HG02884 (cell line): Measurements from ENCODE around the gene KRT85.

Experiments used
- ATAC-seq: cut with Tn5 transposase; IDR thresholded peaks from one replicate; pipeline ENCODE4 v1.9.1; 2021; ENCODE audit warnings: mild to moderate bottlenecking, moderate library complexity; ENCODE audit not compliant: unreplicated experiment

The KRT85 gene

DNA sequence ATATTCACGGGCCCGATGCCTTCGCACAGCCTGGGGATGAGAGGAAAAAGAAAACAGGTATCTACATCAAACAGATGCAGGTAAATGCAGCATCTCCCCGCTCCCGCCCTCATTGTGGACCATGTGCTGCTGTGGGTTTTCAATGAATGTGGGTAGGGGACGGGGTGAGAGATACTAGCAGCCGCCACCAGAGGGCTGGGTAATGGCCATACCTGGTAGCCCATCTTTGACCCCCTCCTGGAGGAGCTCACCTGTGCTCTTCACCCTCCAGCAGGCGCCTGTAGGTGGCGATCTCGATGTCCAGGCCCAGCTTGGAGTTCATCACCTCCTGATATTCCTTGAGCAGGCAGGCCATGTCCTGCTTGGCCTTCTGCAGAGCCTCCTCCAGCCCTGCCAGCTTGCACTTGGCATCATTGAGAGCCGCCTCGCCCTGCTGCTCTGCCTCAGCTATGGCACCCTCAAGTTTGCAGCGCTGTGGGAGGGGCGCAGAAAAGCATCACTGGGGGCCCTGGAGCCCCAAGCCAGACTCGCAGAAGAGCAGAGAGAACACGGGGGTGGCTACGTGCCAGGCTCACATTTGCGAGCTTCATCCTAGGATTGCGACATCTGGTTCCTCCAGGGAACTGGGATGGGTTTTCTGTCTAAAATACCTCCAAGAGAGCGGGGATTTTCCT is 28.6 kb upstream of the KRT85 start:
- no peak for ATAC-seq

DNA sequence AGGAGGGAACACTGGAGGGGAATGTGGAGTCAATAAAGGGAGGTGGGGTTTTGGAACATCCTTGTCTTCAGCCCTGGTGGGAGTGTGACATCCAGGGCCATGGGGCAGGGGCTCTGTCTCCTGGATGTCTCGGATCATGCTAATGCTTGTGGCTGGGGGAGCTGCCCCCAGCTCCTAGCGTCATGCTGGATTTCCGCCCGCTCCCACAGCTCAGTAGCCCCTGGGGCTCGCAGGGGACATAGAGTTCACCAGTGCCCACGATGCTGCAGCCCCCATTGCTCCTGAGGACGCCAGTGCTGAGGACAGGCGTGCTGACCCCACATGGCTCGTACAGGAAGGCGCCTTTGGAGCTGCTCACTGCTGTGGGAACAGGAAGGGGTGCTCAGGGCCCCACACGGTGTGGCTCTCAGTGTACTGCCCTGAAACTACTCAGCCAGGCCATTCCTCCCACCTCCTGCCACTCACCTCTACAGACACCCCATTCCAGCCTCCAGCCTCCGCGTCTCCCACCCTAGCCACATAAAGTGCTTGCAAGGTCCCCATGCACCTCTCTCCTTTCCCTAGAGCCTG is 27.6 kb upstream of the KRT85 start:
- ATAC-seq = no peak

- ATAC-seq = no peak
These were observed 25.3 kb upstream of the KRT85 start for GRCh38 chr12:52392465-52393007.

DNA sequence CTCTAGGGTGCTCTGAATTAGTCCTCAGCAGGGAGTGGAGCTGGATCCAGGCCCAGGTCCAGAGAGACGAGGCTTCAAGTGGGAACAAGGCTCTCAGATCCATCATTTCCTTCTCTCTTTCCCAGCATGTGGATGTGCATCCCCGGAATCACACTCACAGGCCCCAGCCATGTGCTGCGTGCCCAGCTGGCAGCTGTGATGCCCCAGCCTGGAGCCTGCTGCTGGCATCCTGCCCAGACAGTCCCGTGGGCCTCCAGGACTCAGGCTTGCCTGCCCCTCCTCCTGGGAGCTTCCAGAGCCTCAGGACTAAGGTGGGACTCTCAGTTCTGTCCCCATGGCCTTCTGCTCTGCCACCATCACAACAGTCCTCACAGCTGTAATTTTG is 24.3 kb upstream of the KRT85 start:
- ATAC-seq = no peak

GRCh38 chr12:52390739-52391617 is 23.7 kb upstream of the KRT85 start:
- no peak for ATAC-seq

DNA sequence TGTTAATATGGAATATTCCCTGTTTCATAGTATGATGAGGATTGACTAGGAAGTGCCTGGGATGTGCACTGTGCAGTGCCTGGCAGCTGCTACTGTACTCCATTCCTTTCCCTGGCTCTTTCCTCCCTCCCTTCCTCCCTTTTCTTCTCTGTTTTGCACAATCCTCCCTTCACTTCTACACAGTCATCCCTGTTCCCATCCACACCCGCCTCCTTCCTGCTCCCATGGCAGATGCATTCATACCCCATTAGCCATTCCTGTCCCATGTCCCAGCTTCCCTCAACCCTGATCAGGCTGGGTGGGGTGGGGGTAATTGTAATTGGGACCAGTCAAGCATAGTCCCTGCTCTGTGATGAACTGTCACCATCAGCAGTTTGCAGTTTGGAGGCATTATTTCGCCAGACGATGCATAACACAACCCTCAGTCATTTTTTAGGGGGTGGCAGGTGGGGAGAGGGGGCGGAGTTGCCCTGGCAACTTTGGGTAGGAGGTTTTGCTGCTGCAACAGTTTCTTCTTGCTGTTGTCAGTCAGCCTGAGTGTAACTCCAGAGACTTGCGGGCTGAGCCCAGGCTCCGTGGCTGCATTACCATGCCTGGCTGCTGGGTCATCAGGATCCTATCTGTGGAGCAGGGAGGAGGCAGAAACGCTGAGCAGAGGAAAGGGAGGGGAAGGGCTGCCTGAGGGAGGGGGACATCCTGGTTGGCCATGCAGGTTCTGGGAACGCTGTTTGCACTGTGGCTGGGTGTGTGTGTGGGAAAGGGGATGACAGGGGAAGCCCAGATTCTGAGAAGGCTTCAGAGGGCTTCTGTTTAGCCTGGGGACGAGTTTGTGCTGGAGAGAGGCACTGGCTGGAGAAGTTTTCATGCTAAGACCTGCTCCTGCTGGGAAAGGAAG is 22.3 kb upstream of the KRT85 start:
- no peak for ATAC-seq

GRCh38 chr12:52387859-52388258 is 20.6 kb upstream of the KRT85 start:
- no peak for ATAC-seq

DNA sequence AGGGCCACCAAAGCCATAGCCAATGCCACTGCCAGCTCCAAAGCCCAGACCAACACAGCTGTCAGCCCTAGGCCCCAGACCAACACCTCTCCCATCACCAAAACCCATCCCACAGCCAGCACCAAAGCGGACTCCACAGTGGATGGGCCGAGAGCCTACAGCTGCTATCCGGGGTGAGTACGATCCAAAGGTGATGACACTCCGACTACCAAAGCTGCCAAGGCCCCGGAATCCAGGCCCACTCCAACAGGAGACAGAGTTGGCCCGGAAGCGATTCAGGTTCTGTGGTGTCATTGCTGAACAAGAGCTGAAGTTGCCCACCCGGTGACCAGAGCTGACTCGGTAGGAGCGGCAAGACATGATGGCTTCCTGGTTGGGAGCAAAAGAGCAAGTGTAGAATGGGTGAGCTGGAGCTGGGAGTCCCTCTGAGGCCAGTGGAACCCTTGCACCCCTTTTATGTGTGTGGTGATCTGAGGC is 18.0 kb upstream of the KRT85 start, which contains the start of gene KRT84:
Gene KRT84 (minus strand): TSS at position 427 of the 477 bp plus-strand sequence. CDS start 67 bp downstream, at position 360.
- no peak for ATAC-seq

DNA sequence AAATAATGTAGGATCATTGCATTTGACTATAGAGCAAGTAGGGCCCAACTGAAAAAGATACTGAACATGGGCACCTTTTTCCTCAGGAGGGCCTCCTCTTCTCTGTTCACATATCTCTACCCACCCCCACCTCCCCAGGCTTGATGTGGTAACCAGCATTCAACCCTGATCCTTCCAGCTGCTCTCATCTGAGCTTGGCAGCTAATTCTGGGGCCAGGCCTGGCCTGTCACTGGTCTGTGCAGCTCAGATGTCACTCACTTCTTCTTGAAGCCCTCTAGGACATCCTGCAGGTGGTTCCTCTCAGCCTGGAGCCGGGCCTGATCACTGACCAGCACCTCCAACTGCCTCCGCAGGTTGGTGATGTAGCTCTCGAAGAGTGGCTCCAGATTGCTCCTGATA is 16.1 kb upstream of the KRT85 start:
- no peak for ATAC-seq

DNA sequence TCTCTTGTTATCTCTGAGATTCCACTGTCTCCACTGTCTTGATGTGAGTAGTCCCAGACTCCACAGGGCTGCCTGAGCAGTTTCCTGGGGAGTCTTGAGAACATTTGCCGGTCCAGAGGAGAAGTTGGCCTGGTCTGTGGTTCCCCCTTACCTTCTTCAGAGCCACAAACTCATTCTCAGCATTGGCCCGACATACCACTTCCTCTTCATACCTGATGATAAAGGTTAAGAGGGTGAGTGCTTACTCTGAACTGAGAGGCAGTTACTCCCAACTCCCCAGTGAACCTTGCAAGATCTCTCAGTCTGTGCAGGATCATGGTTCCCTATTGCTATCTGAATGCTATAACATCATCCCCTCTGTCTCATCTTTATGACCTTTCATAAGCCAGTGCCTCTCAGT is 15.6 kb upstream of the KRT85 start:
- ATAC-seq = no peak

DNA sequence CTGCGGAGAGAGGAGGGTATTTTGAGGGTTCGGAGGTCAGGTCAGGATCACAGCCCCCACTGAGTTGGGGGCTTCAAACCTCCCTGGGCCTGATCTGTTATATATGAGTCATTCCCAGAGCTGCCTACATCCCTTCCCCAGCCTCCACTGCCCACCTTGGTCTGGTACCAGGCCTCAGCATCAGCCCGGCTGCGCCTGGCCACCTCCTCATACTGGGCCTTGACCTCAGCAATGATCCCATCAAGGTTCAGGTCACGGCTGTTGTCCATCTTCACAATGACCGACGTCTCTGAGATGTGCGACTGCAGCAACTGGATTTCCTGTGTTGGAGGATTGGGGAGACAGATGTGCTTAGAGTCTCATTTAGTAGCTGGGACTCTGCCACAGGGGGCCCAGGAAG is 13.9 kb upstream of the KRT85 start:
- ATAC-seq = no peak

GRCh38 chr12:52380271-52380694 is 13.0 kb upstream of the KRT85 start:
- ATAC-seq = no peak

- no peak for ATAC-seq
These were observed 12.3 kb upstream of the KRT85 start for GRCh38 chr12:52379536-52379935.

DNA sequence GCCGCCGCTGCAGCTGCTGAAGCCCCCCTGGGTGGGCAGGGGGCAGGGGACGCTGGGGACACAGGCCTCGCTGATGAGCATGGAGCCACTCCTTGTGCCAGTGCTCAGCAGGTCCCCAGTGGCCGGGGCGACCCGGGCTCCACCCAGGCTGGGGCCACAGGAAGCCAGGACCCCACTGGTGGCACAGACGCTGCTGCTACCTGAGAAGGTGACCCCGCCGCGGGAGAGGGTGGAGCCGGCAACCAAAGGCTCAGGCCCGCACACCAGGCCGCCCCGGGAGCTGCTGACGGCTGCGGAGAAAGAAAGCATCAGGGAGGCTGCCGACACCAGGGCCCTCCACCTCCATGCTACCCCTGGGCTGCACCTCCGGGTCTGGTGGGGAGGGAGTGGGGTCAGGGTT is 10.8 kb upstream of the KRT85 start:
- no peak for ATAC-seq

GRCh38 chr12:52377266-52377665 is 10.0 kb upstream of the KRT85 start:
- no peak for ATAC-seq

GRCh38 chr12:52372216-52373154 is 5.2 kb upstream of the KRT85 start:
- no peak for ATAC-seq

DNA sequence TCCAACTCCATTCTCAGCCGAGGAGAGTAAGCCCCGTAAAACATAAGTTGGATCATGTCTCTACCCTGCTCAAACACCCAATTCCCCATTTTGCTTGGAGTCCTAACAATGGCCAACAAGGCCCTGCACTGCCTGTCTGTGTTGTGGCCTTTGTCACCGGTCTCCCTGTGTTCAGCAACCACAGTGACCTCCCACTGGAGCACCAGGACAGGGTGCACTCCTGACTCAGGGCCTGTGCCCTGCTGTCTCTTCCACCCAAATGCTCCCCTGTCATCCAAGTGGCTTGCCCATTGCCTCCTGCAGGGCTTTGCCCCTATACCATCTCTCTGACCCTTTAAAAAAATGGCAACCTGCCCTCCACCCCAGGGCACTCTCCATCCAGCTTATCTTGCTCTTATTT is 4.4 kb upstream of the KRT85 start:
- ATAC-seq = no peak

- no peak for ATAC-seq
These were observed 3.8 kb upstream of the KRT85 start for GRCh38 chr12:52370926-52371608.

DNA sequence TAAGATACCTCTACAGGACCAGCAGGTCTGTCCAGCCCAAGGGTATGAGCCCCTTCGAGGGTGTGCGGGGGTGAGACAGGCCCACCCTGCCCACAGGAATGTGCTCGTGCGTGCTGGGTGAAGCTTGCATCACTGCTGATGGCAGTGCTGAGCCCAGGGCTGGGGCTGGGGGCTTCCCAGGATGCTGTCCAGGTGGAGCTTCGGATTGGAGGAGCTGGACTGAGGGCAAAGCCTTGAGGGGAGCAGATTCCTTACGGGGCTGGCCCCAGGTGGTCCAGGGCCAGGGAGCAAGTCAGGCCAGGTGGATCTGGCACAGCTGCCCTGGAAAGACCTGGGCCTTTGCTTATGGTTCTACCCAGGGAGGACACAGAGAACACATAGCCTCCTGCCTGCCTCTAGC is 2.5 kb upstream of the KRT85 start:
- no peak for ATAC-seq
